Gastroesophageal sphincter (tissue), 3 donors: Measurements from ENCODE around the gene ITGA8.

ENCODE experiments used
- EP300 ChIP-seq: sonication (generic); formaldehyde crosslinking; IDR thresholded peaks from one replicate; pipeline ENCODE4 v1.6.1; 2017; ENCODE audit warnings: antibody characterized with exemption, mild to moderate bottlenecking
- TF ChIP-seq, protein P1 (sequence below), 4 experiments: fragments of 200-600 bp in 2 of 4; fragments of 450-650 bp in 2 of 4; sonication (generic) in 1 of 4; IDR thresholded peaks; one replicate each; pipeline ENCODE4 v1.5.1; 2017 to 2019; ENCODE audit warnings: antibody characterized with exemption in 4 of 4, mild to moderate bottlenecking in 2 of 4, moderate library complexity in 2 of 4

DNA sequence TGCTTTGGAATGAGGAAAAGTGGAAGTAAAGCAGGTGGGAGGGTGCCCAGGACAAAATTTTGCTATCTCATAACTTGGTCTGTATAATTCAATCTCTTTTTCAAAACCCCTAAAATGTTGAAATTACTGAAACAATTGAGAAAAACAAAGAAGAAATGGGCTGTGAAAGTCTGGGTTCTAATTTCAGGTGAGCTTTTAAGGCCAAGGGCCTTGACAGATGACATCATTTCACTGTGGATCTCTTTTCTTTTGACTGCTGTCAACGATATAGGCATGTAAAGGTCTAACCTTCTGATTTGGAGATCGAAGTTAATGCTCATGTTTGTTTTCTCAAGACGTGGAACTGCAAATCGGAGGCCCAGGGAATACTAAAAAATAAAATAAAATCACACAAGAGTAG, 127.8 kb downstream of the ITGA8 start:
- TF ChIP-seq, protein P1, sequence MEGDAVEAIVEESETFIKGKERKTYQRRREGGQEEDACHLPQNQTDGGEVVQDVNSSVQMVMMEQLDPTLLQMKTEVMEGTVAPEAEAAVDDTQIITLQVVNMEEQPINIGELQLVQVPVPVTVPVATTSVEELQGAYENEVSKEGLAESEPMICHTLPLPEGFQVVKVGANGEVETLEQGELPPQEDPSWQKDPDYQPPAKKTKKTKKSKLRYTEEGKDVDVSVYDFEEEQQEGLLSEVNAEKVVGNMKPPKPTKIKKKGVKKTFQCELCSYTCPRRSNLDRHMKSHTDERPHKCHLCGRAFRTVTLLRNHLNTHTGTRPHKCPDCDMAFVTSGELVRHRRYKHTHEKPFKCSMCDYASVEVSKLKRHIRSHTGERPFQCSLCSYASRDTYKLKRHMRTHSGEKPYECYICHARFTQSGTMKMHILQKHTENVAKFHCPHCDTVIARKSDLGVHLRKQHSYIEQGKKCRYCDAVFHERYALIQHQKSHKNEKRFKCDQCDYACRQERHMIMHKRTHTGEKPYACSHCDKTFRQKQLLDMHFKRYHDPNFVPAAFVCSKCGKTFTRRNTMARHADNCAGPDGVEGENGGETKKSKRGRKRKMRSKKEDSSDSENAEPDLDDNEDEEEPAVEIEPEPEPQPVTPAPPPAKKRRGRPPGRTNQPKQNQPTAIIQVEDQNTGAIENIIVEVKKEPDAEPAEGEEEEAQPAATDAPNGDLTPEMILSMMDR (IDR thresholded peaks at IDR 0.05) = no peak
- no peak for TF ChIP-seq EP300
